OCI-LY7 (cell line): ENCODE measurements around the gene INSR. TPM values are rescaled to one million over a fixed set of nuclear protein-coding genes. Genes with fewer than 3 reads are reported as not detected.

Experiments used
- BruUV-seq: library from RNA; stranded (reverse); fragments of 400-500 nt; replicated peaks from 2 replicates; lab custom pipeline; 2021; lab: Mats Ljungman, UMichigan
- CTCF ChIA-PET: fragments of 300-600 bp; sonication (Branson Sonifier 250); formaldehyde crosslinking; loops from one replicate; lab custom pipeline; 2022; ENCODE audit warnings: antibody characterized with exemption; ENCODE audit not compliant: unreplicated experiment; lab: Charles Lee
- POLR2A ChIA-PET: fragments of 300-600 bp; sonication (Branson Sonifier 250); formaldehyde crosslinking; loops from one replicate; lab custom pipeline; 2022; ENCODE audit warnings: antibody characterized with exemption; lab: Charles Lee
- DNase-seq: peaks from one replicate; pipeline ENCODE4 v3.0.0-alpha.2; 2015; ENCODE audit warnings: low spot score
- H2AFZ ChIP-seq: fragments of 200-600 bp; sonication (generic), shearing (Covaris generic); 2 replicates; pipeline ENCODE4 v1.6.1; 2014; ENCODE audit warnings: mild to moderate bottlenecking, antibody characterized with exemption, low read length, moderate library complexity
- H3K27ac ChIP-seq: fragments of 200-600 bp; sonication (generic); 2 replicates; pipeline ENCODE4 v1.5.1; 2014; ENCODE audit warnings: mixed run types, low read depth, mild to moderate bottlenecking, moderate library complexity, low read length, inconsistent platforms; ENCODE audit not compliant: poor library complexity, severe bottlenecking
- H3K36me3 ChIP-seq: fragments of 200-600 bp; sonication (generic); 2 replicates; pipeline ENCODE4 v1.6.1; 2014; ENCODE audit warnings: mild to moderate bottlenecking, antibody characterized with exemption, low read length, moderate library complexity, mixed read lengths; ENCODE audit not compliant: insufficient read depth
- H3K4me1 ChIP-seq: fragments of 200-600 bp; sonication (generic); 2 replicates; pipeline ENCODE4 v1.5.1; 2014; ENCODE audit warnings: mild to moderate bottlenecking, low read length; ENCODE audit not compliant: insufficient read depth, poor library complexity, severe bottlenecking
- H3K4me2 ChIP-seq: fragments of 200-600 bp; sonication (generic); 2 replicates; pipeline ENCODE4 v1.6.1; 2014; ENCODE audit warnings: mild to moderate bottlenecking, low read length
- H3K4me3 ChIP-seq: fragments of 200-600 bp; sonication (generic); 2 replicates; pipeline ENCODE4 v1.5.1; 2014; ENCODE audit warnings: mild to moderate bottlenecking, low read depth, low read length; ENCODE audit not compliant: poor library complexity, severe bottlenecking
- H3K79me2 ChIP-seq: fragments of 200-600 bp; sonication (generic); 2 replicates; pipeline ENCODE4 v1.6.1; 2016; ENCODE audit warnings: low read depth, mild to moderate bottlenecking, low read length, moderate library complexity, mixed read lengths; ENCODE audit not compliant: insufficient read depth
- H3K9me2 ChIP-seq: fragments of 200-600 bp; sonication (generic); 2 replicates; pipeline ENCODE4 v1.6.1; 2016; ENCODE audit warnings: mild to moderate bottlenecking, low read length, mixed read lengths; ENCODE audit not compliant: insufficient read depth
- H3K9me3 ChIP-seq: fragments of 200-600 bp; sonication (generic); 2 replicates; pipeline ENCODE4 v1.6.1; 2014; ENCODE audit warnings: mild to moderate bottlenecking, mixed run types, low read length, mixed read lengths
- H4K20me1 ChIP-seq: fragments of 200-600 bp; sonication (generic); 2 replicates; pipeline ENCODE4 v1.6.1; 2014; ENCODE audit warnings: mild to moderate bottlenecking, antibody characterized with exemption, low read length, moderate library complexity, mixed read lengths; ENCODE audit not compliant: insufficient read depth
- EZH2phosphoT487 ChIP-seq: fragments of 200-600 bp; sonication (generic); IDR thresholded peaks from 2 replicates; pipeline ENCODE4 v1.6.1; 2018; ENCODE audit warnings: low read depth, borderline replicate concordance, mild to moderate bottlenecking, mixed run types, antibody characterized with exemption, low read length, moderate library complexity, mixed read lengths
- intact Hi-C: fragments of 100-400 bp; cut with micrococcal nuclease; formaldehyde crosslinking; loops from one replicate; pipeline ENCODE4 v1.10.0; 2022; ENCODE audit not compliant: unreplicated experiment
- total RNA-seq, 2 experiments: library from RNA; depleted of rRNA in 1 of 2; stranded (reverse); fragments of >200 nt in 1 of 2; shearing (Covaris generic) in 1 of 2; gene quantifications; 2 replicates each; pipeline ENCODE4 v1.2.3, GENCODE V29; 2014 to 2022
- TF ChIP-seq, protein P1 (sequence below): fragments of 200-600 bp; sonication (generic); conservative IDR thresholded peaks from 2 replicates; pipeline ENCODE4 v1.5.1; 2014; ENCODE audit warnings: mild to moderate bottlenecking, antibody characterized with exemption, low read length, moderate library complexity, mixed read lengths

INSR gene
- total RNA-seq, 2 experiments from 2014 or later: 57.7 to 74.0 TPM

DNA sequence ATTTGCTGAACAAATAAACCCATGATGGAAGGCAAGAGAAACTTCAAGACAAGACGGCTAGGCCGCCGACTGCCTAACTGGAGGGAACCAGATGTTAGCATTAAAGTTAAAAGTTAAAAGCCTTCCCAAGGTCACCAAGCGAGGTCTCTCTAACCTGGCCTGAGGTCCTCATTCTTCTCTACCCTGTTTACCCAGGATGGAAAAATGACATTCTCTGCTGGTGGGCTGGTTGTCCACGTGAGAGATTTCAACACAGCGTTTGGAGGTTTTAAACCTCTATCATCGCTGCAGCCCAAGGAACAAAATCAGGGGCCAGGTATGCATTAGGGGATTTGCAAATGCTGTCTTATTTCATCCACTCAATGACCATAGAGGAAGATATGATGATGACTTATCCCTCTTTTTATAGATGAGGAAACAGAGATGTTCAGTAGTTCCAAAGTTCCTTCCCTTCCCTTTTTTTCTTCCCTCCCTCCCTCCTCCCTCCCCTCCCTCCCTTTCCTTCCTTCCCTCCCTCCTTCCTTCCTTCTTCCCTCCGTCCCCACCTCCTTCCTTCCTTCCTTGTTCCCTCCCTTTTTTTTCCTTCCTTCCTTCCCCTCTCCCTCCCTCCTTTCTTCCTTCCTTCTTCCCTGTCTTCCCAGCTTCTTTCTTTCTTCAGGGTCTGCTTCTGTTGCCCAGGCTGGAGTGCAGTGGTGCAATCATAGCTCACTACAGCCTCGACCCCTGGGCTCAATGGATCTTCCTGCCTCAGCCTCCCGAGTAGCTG lies 79.7 kb downstream of the INSR start:
- peaks cover 33% of the 10 kb centered on the region for H3K4me1 ChIP-seq
- no peak overlapping the region for H2AFZ ChIP-seq
- no peaks in the 10 kb centered on the region for H3K9me3 ChIP-seq
- ChIA-PET POLR2A (interaction anchor here (0.7 kb wide), 1 partner anchor 23 kb away, joined by 4 read pairs; no protein-coding TSS in a partner anchor), CTCF (no interaction called here)
- peaks cover 6% of the 10 kb centered on the region; the same call in 1 of the 2 replicates for H3K79me2 ChIP-seq
- BruUV-seq: no TSS peak
- H3K36me3 ChIP-seq: no peaks in the 10 kb centered on the region
- TF ChIP-seq, protein P1, sequence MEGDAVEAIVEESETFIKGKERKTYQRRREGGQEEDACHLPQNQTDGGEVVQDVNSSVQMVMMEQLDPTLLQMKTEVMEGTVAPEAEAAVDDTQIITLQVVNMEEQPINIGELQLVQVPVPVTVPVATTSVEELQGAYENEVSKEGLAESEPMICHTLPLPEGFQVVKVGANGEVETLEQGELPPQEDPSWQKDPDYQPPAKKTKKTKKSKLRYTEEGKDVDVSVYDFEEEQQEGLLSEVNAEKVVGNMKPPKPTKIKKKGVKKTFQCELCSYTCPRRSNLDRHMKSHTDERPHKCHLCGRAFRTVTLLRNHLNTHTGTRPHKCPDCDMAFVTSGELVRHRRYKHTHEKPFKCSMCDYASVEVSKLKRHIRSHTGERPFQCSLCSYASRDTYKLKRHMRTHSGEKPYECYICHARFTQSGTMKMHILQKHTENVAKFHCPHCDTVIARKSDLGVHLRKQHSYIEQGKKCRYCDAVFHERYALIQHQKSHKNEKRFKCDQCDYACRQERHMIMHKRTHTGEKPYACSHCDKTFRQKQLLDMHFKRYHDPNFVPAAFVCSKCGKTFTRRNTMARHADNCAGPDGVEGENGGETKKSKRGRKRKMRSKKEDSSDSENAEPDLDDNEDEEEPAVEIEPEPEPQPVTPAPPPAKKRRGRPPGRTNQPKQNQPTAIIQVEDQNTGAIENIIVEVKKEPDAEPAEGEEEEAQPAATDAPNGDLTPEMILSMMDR: no peak
- no peak for TF ChIP-seq EZH2phosphoT487
- H3K4me3 ChIP-seq: no peak overlapping the region
- H3K9me2 ChIP-seq: no peaks in the 10 kb centered on the region
- H4K20me1 ChIP-seq: no peaks in the 10 kb centered on the region
- no peak overlapping the region for H3K27ac ChIP-seq
- intact Hi-C loops: no loop called here
- DNase-seq: no peak
- H3K4me2 ChIP-seq: no peak overlapping the region

DNA sequence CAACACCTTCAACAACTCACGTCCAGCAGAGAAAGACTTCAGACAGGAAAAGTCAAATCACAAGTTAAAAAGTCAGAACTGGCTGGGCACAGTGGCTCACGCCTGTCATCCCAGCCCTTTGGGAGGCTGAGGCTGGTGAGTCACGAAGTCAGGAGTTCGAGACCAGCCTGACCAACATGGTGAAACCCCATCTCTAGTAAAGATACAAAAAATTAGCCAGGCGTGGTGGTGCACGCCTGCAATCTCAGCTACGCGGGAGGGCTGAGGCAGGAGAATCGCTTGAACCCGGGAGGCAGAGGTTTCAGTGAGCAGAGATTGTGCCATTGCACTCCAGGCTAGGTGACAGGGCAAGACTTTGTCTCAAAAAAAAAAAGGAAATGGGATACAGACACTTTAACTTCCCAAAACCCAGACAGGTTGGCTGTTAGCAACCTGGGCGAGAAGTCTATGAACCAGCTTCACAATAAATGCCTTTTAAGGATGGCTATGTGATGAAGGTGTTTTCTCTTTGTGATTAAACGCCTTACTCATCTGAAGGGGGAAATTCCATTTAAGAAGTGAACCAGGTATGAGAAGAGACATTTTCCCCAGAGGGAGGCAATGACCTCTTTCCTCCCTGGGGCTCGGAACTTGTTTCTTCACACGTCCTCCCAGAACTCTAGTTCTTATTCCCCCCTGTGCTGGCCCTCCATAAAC lies 80.4 kb downstream of the INSR start:
- Histone ChIP-seq H3K4me1 (peaks cover 33% of the 10 kb centered on the region), H3K27ac (no peak overlapping the region), H3K36me3 (no peaks in the 10 kb centered on the region), H3K4me2 (peak overlapping the region; percentile 34; the same call in 1 of the 2 replicates), H2AFZ (no peak overlapping the region), H4K20me1 (no peaks in the 10 kb centered on the region), H3K79me2 (peaks cover 6% of the 10 kb centered on the region; the same call in 1 of the 2 replicates), H3K4me3 (no peak overlapping the region), H3K9me2 (no peaks in the 10 kb centered on the region), H3K9me3 (no peaks in the 10 kb centered on the region)
- CTCF ChIA-PET: no interaction called here
- no TSS peak for BruUV-seq
- DNase-seq: no peak
- intact Hi-C loops: no loop called here
- TF ChIP-seq, protein P1: no peak
- TF ChIP-seq EZH2phosphoT487: no peak
- POLR2A ChIA-PET: interaction anchor here (0.7 kb wide), 1 partner anchor 22 kb away, joined by 4 read pairs; no protein-coding TSS in a partner anchor
